IMR-90 (cell line): Measurements from ENCODE around the gene APEX1. TPM values are rescaled to one million over a fixed set of nuclear protein-coding genes. Genes with fewer than 3 reads are reported as not detected.

Experiments used
- microRNA-seq, 2 experiments: library from miRNA; stranded (forward) in 1 of 2; unstranded in 1 of 2; fragments of 10-50 nt in 1 of 2; fragments of <30 nt in 1 of 2; gene quantifications in 1 of 2; microRNA quantifications in 1 of 2; one replicate each; pipeline versions ENCODE3 to v1.1.0; 2013 to 2020; ENCODE audit not compliant: insufficient read depth in 1 of 2, insufficient read length in 1 of 2, unreplicated experiment in 1 of 2
- polyA plus RNA-seq, 3 experiments: library from polyadenylated mRNA; depleted of rRNA; stranded (reverse); fragments of >200 nt; gene quantifications; 2 replicates each; pipeline ENCODE4 v1.2.3, GENCODE V29; 2012; ENCODE audit warnings: low replicate concordance in 1 of 3
- small RNA-seq, 5 experiments: library from RNA; depleted of rRNA; stranded (forward); fragments of <200 nt; gene quantifications; one replicate each; pipeline ENCODE3, GENCODE V24; 2012
- total RNA-seq: library from RNA; depleted of rRNA; stranded (reverse); fragments of >200 nt; gene quantifications from 2 replicates; pipeline ENCODE4 v1.2.3, GENCODE V29; 2012; rRNA removed

The APEX1 gene
- total and polyA plus RNA-seq, 2 of the 4 experiments (the other 2 are of a cell fraction): 125 to 241 TPM

Small RNAs within 50 kb of the gene (microRNA-seq; reads per million reads assigned to microRNA genes)
- not detected for gene RNA5SP382 (ENCODE audit: insufficient read depth, insufficient read length)

Small RNAs within 50 kb of the gene (small RNA-seq; reads per million reads assigned to genes)
- 0.07 to 10.2 (median 7.9) reads per million in 5 experiments for gene RNA5SP382

Other genes starting within 250 kb of the APEX1 start
- not detected in 2 replicates for gene OR11H6, start 231.5 kb upstream of the APEX1 start, total RNA-seq
- gene OR11H6, start 231.5 kb upstream of the APEX1 start, polyA plus RNA-seq (2012; rRNA removed): not detected in 2 replicates
- not detected in 2 replicates for gene OR11H7, start 226.2 kb upstream of the APEX1 start, total RNA-seq
- gene OR11H7, start 226.2 kb upstream of the APEX1 start, polyA plus RNA-seq (2012; rRNA removed): not detected in 2 replicates
- not detected in 2 replicates for gene OR11H4, start 215.9 kb upstream of the APEX1 start, total RNA-seq
- not detected in 2 replicates for gene OR11H4, start 215.9 kb upstream of the APEX1 start, polyA plus RNA-seq (2012; rRNA removed)
- 28.6 and 29.4 TPM in 2 replicates for gene TTC5, start 149.3 kb upstream of the APEX1 start, total RNA-seq
- gene TTC5, start 149.3 kb upstream of the APEX1 start, polyA plus RNA-seq (2012; rRNA removed): 9.8 and 11.4 TPM in 2 replicates
- 34.6 and 35.0 TPM in 2 replicates for gene CCNB1IP1, start 121.9 kb upstream of the APEX1 start, total RNA-seq
- gene CCNB1IP1, start 121.9 kb upstream of the APEX1 start, polyA plus RNA-seq (2012; rRNA removed): 23.0 and 27.5 TPM in 2 replicates
- 11.7 TPM in 2 replicates for gene PARP2, start 111.6 kb upstream of the APEX1 start, total RNA-seq
- gene PARP2, start 111.6 kb upstream of the APEX1 start, polyA plus RNA-seq (2012; rRNA removed): 18.3 and 19.1 TPM in 2 replicates
- 7.8 and 12.4 TPM in 2 replicates for gene TEP1, start 41.7 kb upstream of the APEX1 start, total RNA-seq
- 9.8 and 10.7 TPM in 2 replicates for gene TEP1, start 41.7 kb upstream of the APEX1 start, polyA plus RNA-seq (2012; rRNA removed)
- under 0.01 TPM in 2 replicates for gene KLHL33, start 19.1 kb upstream of the APEX1 start, total RNA-seq
- gene KLHL33, start 19.1 kb upstream of the APEX1 start, polyA plus RNA-seq (2012; rRNA removed): 0.03 TPM in 2 replicates
- gene OSGEP, start 414 bp upstream of the APEX1 start, total RNA-seq: 32.4 and 38.0 TPM in 2 replicates
- gene OSGEP, start 414 bp upstream of the APEX1 start, polyA plus RNA-seq (2012; rRNA removed): 23.1 and 24.7 TPM in 2 replicates
- 15.0 and 15.2 TPM in 2 replicates for gene PIP4P1, start 6.2 kb downstream of the APEX1 start, total RNA-seq
- gene PIP4P1, start 6.2 kb downstream of the APEX1 start, polyA plus RNA-seq (2012; rRNA removed): 27.2 and 27.8 TPM in 2 replicates
- gene PNP, start 14.2 kb downstream of the APEX1 start, total RNA-seq: 60.3 and 68.8 TPM in 2 replicates
- 49.0 and 53.4 TPM in 2 replicates for gene PNP, start 14.2 kb downstream of the APEX1 start, polyA plus RNA-seq (2012; rRNA removed)
- gene RNASE10, start 50.3 kb downstream of the APEX1 start, total RNA-seq: not detected in 2 replicates
- not detected in 2 replicates for gene RNASE10, start 50.3 kb downstream of the APEX1 start, polyA plus RNA-seq (2012; rRNA removed)
- gene RNASE9, start 105.8 kb downstream of the APEX1 start, total RNA-seq: not detected in 2 replicates
- not detected in 2 replicates for gene RNASE9, start 105.8 kb downstream of the APEX1 start, polyA plus RNA-seq (2012; rRNA removed)
- not detected in 2 replicates for gene RNASE11, start 132.8 kb downstream of the APEX1 start, total RNA-seq
- not detected in 2 replicates for gene RNASE11, start 132.8 kb downstream of the APEX1 start, polyA plus RNA-seq (2012; rRNA removed)
- not detected in 2 replicates for gene RNASE12, start 136.2 kb downstream of the APEX1 start, total RNA-seq
- gene RNASE12, start 136.2 kb downstream of the APEX1 start, polyA plus RNA-seq (2012; rRNA removed): not detected in 2 replicates
- gene OR6S1, start 186.5 kb downstream of the APEX1 start, total RNA-seq: not detected in 2 replicates
- gene OR6S1, start 186.5 kb downstream of the APEX1 start, polyA plus RNA-seq (2012; rRNA removed): not detected in 2 replicates
- 8.1 and 10.4 TPM in 2 replicates for gene RNASE4, start 229.3 kb downstream of the APEX1 start, total RNA-seq
- gene RNASE4, start 229.3 kb downstream of the APEX1 start, polyA plus RNA-seq (2012; rRNA removed): 9.9 and 11.6 TPM in 2 replicates
- 3.6 and 3.9 TPM in 2 replicates for gene ANG, start 233.5 kb downstream of the APEX1 start, total RNA-seq
- gene ANG, start 233.5 kb downstream of the APEX1 start, polyA plus RNA-seq (2012; rRNA removed): 4.2 and 4.7 TPM in 2 replicates